ENCODE data around the gene ACLY.

The ACLY gene

DNA sequence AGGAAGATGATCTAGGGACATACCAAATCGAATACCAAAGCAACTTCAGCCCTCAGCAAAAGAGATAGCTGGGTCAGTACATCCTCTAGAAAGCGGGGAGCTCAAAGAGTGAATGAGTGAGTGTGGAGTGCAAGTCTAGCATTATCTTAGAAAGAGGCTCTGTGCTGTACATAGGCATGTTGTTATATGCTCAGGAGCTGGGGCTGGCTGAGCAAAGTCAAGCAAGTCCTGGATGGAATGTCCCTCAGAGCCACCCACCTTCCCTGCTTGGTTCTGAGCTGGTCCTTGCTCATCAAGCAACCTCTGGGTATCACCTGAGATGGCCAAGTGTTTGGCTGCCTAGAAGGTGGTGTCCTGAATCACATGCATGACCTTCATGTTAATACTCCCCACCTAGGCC lies 48.7 kb downstream of the ACLY start:
- no peak for DNase-seq
- H3K27me3 Mint-ChIP-seq (ENCODE audit: low read depth, poor library complexity): no peaks in the 10 kb centered on the region
- H3K27ac Mint-ChIP-seq: no peak overlapping the region
- H3K36me3 Mint-ChIP-seq (ENCODE audit: low read depth): peaks cover 84% of the 10 kb centered on the region
- no peak overlapping the region for H3K4me3 Mint-ChIP-seq
- TF ChIP-seq CTCF (IDR thresholded peaks at IDR 0.05): no peak
- H3K9me3 Mint-ChIP-seq: peaks cover 5% of the 10 kb centered on the region
- peaks cover 3% of the 10 kb centered on the region for H3K4me1 Mint-ChIP-seq

DNA sequence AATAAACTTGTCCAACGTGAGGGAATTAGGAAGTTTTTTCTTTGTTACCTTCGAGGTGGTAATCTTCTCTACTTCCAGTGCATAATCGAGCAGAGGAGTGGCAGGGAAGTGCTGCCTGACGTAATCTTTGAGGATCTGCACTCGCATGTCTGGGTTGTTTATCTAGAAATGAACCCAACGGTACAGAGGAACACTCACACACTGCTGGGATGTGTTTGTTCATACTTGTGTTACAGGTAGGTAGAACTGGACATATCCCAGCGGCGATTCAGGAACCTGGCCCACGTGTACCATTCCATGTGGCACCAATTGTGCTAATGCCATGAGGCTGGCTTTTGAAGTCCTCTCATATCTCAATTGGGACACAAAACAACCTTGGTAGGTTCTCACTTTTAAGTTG lies 49.3 kb downstream of the ACLY start:
- no peak overlapping the region for H3K4me3 Mint-ChIP-seq
- peaks cover 3% of the 10 kb centered on the region for H3K4me1 Mint-ChIP-seq
- peaks cover 78% of the 10 kb centered on the region for H3K36me3 Mint-ChIP-seq (ENCODE audit: low read depth)
- no peak for DNase-seq
- no peak for TF ChIP-seq CTCF (IDR thresholded peaks at IDR 0.05)
- H3K27ac Mint-ChIP-seq: no peak overlapping the region
- H3K27me3 Mint-ChIP-seq (ENCODE audit: low read depth, poor library complexity): no peaks in the 10 kb centered on the region
- H3K9me3 Mint-ChIP-seq: no peaks in the 10 kb centered on the region

DNA sequence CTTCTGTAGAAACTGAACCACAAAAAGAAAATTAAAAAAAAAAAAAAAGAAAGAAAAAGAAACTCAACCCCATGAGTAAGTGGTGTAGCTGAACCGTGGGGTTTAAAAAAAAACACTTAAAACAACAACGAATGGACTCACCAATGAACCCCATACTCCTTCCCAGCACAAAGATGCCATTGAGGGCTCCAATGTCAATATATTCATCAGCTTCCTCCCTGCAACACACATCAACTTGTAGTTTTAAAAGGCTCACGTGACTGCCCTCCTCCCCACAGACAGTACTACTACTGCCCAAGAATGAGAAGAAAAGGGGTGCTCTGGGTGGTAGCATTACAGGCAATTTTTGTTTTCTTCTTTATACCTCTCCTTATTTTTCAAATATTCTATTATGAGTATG lies 50.2 kb downstream of the ACLY start:
- no peaks in the 10 kb centered on the region for H3K27me3 Mint-ChIP-seq (ENCODE audit: low read depth, poor library complexity)
- no peak for TF ChIP-seq CTCF (IDR thresholded peaks at IDR 0.05)
- no peak for DNase-seq
- peaks cover 71% of the 10 kb centered on the region for H3K36me3 Mint-ChIP-seq (ENCODE audit: low read depth)
- peaks cover 3% of the 10 kb centered on the region for H3K4me1 Mint-ChIP-seq
- no peak overlapping the region for H3K4me3 Mint-ChIP-seq
- peak overlapping the region; percentile 76 for H3K27ac Mint-ChIP-seq
- H3K9me3 Mint-ChIP-seq: no peaks in the 10 kb centered on the region

- Mint-ChIP-seq H3K9me3 (no peaks in the 10 kb centered on the region), H3K4me1 (peaks cover 20% of the 10 kb centered on the region), H3K27ac (peak overlapping the region; percentile 94), H3K27me3 (ENCODE audit: low read depth, poor library complexity) (peaks cover 2% of the 10 kb centered on the region), H3K4me3 (no peak overlapping the region), H3K36me3 (ENCODE audit: low read depth) (peaks cover 42% of the 10 kb centered on the region)
- TF ChIP-seq CTCF (IDR thresholded peaks at IDR 0.05): no peak
- no peak for DNase-seq
These were observed 53.2 kb downstream of the ACLY start for GRCh38 chr17:41865596-41865893.

DNA sequence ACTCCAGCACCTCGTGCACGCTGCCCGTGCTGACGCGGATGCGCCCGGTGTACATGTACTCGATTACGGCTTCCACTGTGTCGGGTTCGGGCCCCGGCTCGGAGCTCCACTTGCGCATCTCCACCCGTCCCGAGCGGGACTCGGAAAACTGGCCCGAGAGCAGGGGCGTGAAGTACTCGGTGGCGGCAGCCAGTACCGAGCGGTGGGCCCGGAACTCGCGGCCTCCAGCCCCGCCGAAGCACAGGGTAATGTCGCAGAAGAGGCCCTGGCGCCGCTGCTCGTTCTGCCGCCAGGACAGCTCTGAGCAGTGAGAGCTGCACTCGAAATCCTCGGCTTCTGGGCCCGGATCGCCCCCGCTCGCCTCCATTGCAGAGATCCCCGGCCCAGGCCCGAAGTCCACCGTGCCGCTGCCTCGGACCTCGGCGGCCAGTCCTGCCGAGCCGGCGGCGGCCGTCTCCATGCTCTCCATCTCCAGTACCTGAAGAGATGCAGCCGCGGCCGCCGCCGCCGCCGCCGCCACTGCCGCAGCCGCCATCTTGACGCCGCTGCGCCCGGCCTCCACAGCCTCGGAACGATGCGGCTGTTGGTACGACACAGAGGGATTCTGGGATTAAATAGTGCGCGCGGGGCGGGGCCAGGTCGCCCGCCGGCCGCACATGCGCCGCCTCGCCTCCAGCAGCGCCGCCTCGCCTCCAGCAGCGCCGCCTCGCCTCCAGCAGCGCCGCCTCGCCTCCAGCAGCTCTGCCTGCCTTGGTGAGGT lies 53.7 kb downstream of the ACLY start, which contains the start of gene KLHL11:
Gene KLHL11, minus strand, starts transcription at position 588 of the 760 bp plus-strand sequence. Its CDS starts 53 bp downstream, at position 535.
- peaks cover 37% of the 10 kb centered on the region for H3K36me3 Mint-ChIP-seq (ENCODE audit: low read depth)
- H3K27ac Mint-ChIP-seq: peak within 1 kb of the TSS; percentile 94
- H3K9me3 Mint-ChIP-seq: no peaks in the 10 kb centered on the region
- H3K4me3 Mint-ChIP-seq: no peak within 1 kb of the TSS
- TF ChIP-seq CTCF (IDR thresholded peaks at IDR 0.05): no peak
- peaks cover 3% of the 10 kb centered on the region for H3K27me3 Mint-ChIP-seq (ENCODE audit: low read depth, poor library complexity)
- DNase-seq: peak; percentile 90
- H3K4me1 Mint-ChIP-seq: peaks cover 25% of the 10 kb centered on the region

GRCh38 chr17:41864498-41864835 lies 54.3 kb downstream of the ACLY start:
- Mint-ChIP-seq H3K4me1 (peaks cover 30% of the 10 kb centered on the region), H3K9me3 (no peaks in the 10 kb centered on the region), H3K27ac (no peak overlapping the region), H3K4me3 (no peak overlapping the region), H3K36me3 (ENCODE audit: low read depth) (peaks cover 33% of the 10 kb centered on the region), H3K27me3 (ENCODE audit: low read depth, poor library complexity) (peaks cover 3% of the 10 kb centered on the region)
- no peak for TF ChIP-seq CTCF (IDR thresholded peaks at IDR 0.05)
- DNase-seq: no peak

Measured in nephron progenitor cell (in vitro differentiated cells).